HepG2 (cell line): Measurements from ENCODE around the gene ABAT. TPM values are rescaled to one million over a fixed set of nuclear protein-coding genes. Genes with fewer than 3 reads are reported as not detected.

Source experiments
- ATF3 ChIP-seq: sonication (generic); formaldehyde crosslinking; IDR thresholded peaks from 2 replicates; pipeline ENCODE4 v1.4.0; 2020; ENCODE audit warnings: missing genetic modification reagents
- BRCA1 ChIP-seq: sonication (generic); formaldehyde crosslinking; IDR thresholded peaks from 2 replicates; pipeline ENCODE4 v1.4.0; 2020; ENCODE audit warnings: missing genetic modification reagents
- FOXP1 ChIP-seq, 2 experiments: fragments of 450-650 bp in 1 of 2; IDR thresholded peaks; 2 replicates each; pipeline ENCODE4 v1.6.1; 2017 to 2018; ENCODE audit warnings: antibody characterized with exemption in 1 of 2
- GLI4 ChIP-seq: sonication (generic); formaldehyde crosslinking; IDR thresholded peaks from 2 replicates; pipeline ENCODE4 v1.5.1; 2020; ENCODE audit warnings: missing genetic modification reagents, mild to moderate bottlenecking, moderate library complexity, borderline replicate concordance
- MXD1 ChIP-seq: sonication (generic); formaldehyde crosslinking; IDR thresholded peaks from 2 replicates; pipeline ENCODE4 v1.4.0; 2020; ENCODE audit warnings: mild to moderate bottlenecking, missing genetic modification reagents
- NFATC3 ChIP-seq: sonication (generic); formaldehyde crosslinking; IDR thresholded peaks from 2 replicates; pipeline ENCODE4 v1.5.1; 2020; ENCODE audit warnings: mild to moderate bottlenecking, missing genetic modification reagents
- REPIN1 ChIP-seq: sonication (generic); formaldehyde crosslinking; IDR thresholded peaks from 2 replicates; pipeline ENCODE4 v1.8.0; 2022; ENCODE audit warnings: missing genetic modification reagents, low read depth, mild to moderate bottlenecking, borderline replicate concordance
- STAT6 ChIP-seq: sonication (generic); formaldehyde crosslinking; IDR thresholded peaks from 2 replicates; pipeline ENCODE4 v1.4.0; 2020; ENCODE audit warnings: missing genetic modification reagents, mild to moderate bottlenecking, borderline replicate concordance
- TERF1 ChIP-seq: sonication (generic); formaldehyde crosslinking; IDR thresholded peaks from 2 replicates; pipeline ENCODE4 v1.8.0; 2022; ENCODE audit warnings: mild to moderate bottlenecking, missing genetic modification reagents, moderate library complexity
- ZNF3 ChIP-seq: IDR thresholded peaks from 2 replicates; pipeline ENCODE4 v1.7.0; 2017; ENCODE audit warnings: inconsistent platforms
- ZNF33B ChIP-seq: sonication (generic); formaldehyde crosslinking; IDR thresholded peaks from 2 replicates; pipeline ENCODE4 v1.5.1; 2020; ENCODE audit warnings: mild to moderate bottlenecking, missing genetic modification reagents
- ZNF350 ChIP-seq: sonication (generic); formaldehyde crosslinking; IDR thresholded peaks from 2 replicates; pipeline ENCODE4 v1.4.0; 2020; ENCODE audit warnings: mild to moderate bottlenecking, low read depth, missing genetic modification reagents, borderline replicate concordance
- ZNF407 ChIP-seq: sonication (generic); formaldehyde crosslinking; IDR thresholded peaks from one replicate; pipeline ENCODE4 v1.5.1; 2020; ENCODE audit warnings: mild to moderate bottlenecking, missing genetic modification reagents; ENCODE audit errors: not compliant biosample characterization
- ZNF724P ChIP-seq: sonication (generic); formaldehyde crosslinking; IDR thresholded peaks from 2 replicates; pipeline ENCODE4 v1.8.0; 2022; ENCODE audit warnings: missing genetic modification reagents, borderline replicate concordance
- polyA plus RNA-seq, 8 experiments: library from polyadenylated mRNA; depleted of rRNA in 3 of 8; stranded (reverse) in 7 of 8; unstranded in 1 of 8; fragments of >200 nt; fragmentation: Illumina TruSeq in 4 of 8; extraction: Trizol in 4 of 8; gene quantifications; 2 replicates each; pipeline versions ENCODE4 v1.2.1 to v1.2.3, GENCODE V29; 2011 to 2016; ENCODE audit warnings: low read depth in 4 of 8, missing spikeins in 1 of 8, mixed read lengths in 1 of 8; ENCODE audit not compliant: insufficient read depth in 1 of 8
- total RNA-seq, 5 experiments: library from RNA; depleted of rRNA; stranded (reverse); fragments of >200 nt; fragmentation: Illumina TruSeq; extraction: Trizol; gene quantifications; 2 replicates each; pipeline ENCODE4 v1.2.3, GENCODE V29; 2016; ENCODE audit warnings: low read depth in 1 of 5

The ABAT gene
- total and polyA plus RNA-seq, 2 of the 13 experiments (the other 11 are each of a cell fraction or from before 2014, with no cell fraction given) = 47.6 to 97.3 TPM

- TF ChIP-seq TERF1 (CRISPR knock-in tag) = no peak
- TF ChIP-seq ZNF33B (CRISPR knock-in tag) = 0 out of 2 replicates have a peak, but pooled peaks have one; percentile 35
- no peak for TF ChIP-seq GLI4 (CRISPR knock-in tag)
- TF ChIP-seq ATF3 (CRISPR knock-in tag) = peak; percentile 81
- no peak for TF ChIP-seq BRCA1 (CRISPR knock-in tag)
- TF ChIP-seq MXD1 (CRISPR knock-in tag) = no peak
- TF ChIP-seq FOXP1 (IDR thresholded peaks at IDR 0.05) = no peak
- peak; percentile 34; the same call in 1 of the 2 replicates for TF ChIP-seq FOXP1 (CRISPR knock-in tag; IDR thresholded peaks at IDR 0.05)
- TF ChIP-seq NFATC3 (CRISPR knock-in tag) = no peak
- no peak for TF ChIP-seq ZNF724P (CRISPR knock-in tag)
- no peak for TF ChIP-seq ZNF350
- TF ChIP-seq ZNF407 = no peak
- peak; percentile 22; the same call in 1 of the 2 replicates for TF ChIP-seq ZNF3 (CRISPR knock-in tag)
- no peak for TF ChIP-seq STAT6
- peak; percentile 58; the same call in 1 of the 2 replicates for TF ChIP-seq REPIN1
Measured at GRCh38 chr16:8678068-8678927, 3.9 kb downstream of the ABAT start (continued).
